Astrocyte (in vitro differentiated cells and primary cell): ENCODE results near the gene TRIP4. TPM values are rescaled to one million over a fixed set of nuclear protein-coding genes. Genes with fewer than 3 reads are reported as not detected.
"Not testable (repeated sequence)": the region's sequence is repeated elsewhere in the genome, so short reads cannot be mapped to it uniquely, and the experiment has no call there.

Experiments used
- DNase-seq: peaks from one replicate; pipeline ENCODE4 v3.0.0-alpha.2; 2010; ENCODE audit warnings: low read depth
- FAIRE-seq: peaks from 2 replicates; lab custom pipeline; 2011; peaks lifted over from hg19 to GRCh38; lab: Jason Lieb, UNC
- H2AFZ ChIP-seq: 2 replicates; pipeline ENCODE4 v1.6.0; 2012; ENCODE audit warnings: low read depth, low read length, inconsistent platforms
- H3K27ac ChIP-seq: 2 replicates; pipeline ENCODE4 v1.5.1; 2011; ENCODE audit warnings: low read depth, low read length, inconsistent platforms
- H3K27me3 ChIP-seq: 2 replicates; pipeline ENCODE4 v1.6.0; 2011; ENCODE audit warnings: low read length, inconsistent platforms; ENCODE audit not compliant: insufficient read depth
- H3K36me3 ChIP-seq: 2 replicates; pipeline ENCODE4 v1.5.1; 2011; ENCODE audit warnings: low read length, inconsistent platforms; ENCODE audit not compliant: insufficient read depth
- H3K4me1 ChIP-seq: 2 replicates; pipeline ENCODE4 v1.5.1; 2011; ENCODE audit warnings: low read length, inconsistent platforms; ENCODE audit not compliant: insufficient read depth
- H3K4me2 ChIP-seq: 2 replicates; pipeline ENCODE4 v1.6.0; 2012; ENCODE audit warnings: low read length, inconsistent platforms
- H3K4me3 ChIP-seq: 2 replicates; pipeline ENCODE4 v1.5.1; 2011; ENCODE audit warnings: low read depth, mild to moderate bottlenecking, low read length, inconsistent platforms; ENCODE audit not compliant: insufficient read depth
- H3K79me2 ChIP-seq: 2 replicates; pipeline ENCODE4 v1.6.0; 2012; ENCODE audit warnings: mild to moderate bottlenecking, low read length, inconsistent platforms; ENCODE audit not compliant: insufficient read depth
- H3K9ac ChIP-seq: 2 replicates; pipeline ENCODE4 v1.6.0; 2012; ENCODE audit warnings: mild to moderate bottlenecking, low read length, inconsistent platforms
- H3K9me3 ChIP-seq: 2 replicates; pipeline ENCODE4 v1.5.1; 2012; ENCODE audit warnings: low read depth, mild to moderate bottlenecking, low read length, inconsistent platforms; ENCODE audit not compliant: insufficient read depth
- H4K20me1 ChIP-seq: 2 replicates; pipeline ENCODE4 v1.6.0; 2012; ENCODE audit warnings: low read length, inconsistent platforms; ENCODE audit not compliant: insufficient read depth
- H3K27ac Mint-ChIP-seq: one replicate; pipeline ENCODE4 v1.8.0; 2021; ENCODE audit warnings: mild to moderate bottlenecking, mixed read lengths; ENCODE audit not compliant: unreplicated experiment
- H3K27me3 Mint-ChIP-seq: one replicate; pipeline ENCODE4 v1.8.0; 2021; ENCODE audit warnings: low read depth, mixed read lengths; ENCODE audit not compliant: unreplicated experiment
- H3K36me3 Mint-ChIP-seq: one replicate; pipeline ENCODE4 v1.8.0; 2021; ENCODE audit warnings: low read depth, mixed read lengths; ENCODE audit not compliant: unreplicated experiment
- H3K4me1 Mint-ChIP-seq: one replicate; pipeline ENCODE4 v1.8.0; 2021; ENCODE audit warnings: low read depth, mixed read lengths; ENCODE audit not compliant: unreplicated experiment
- H3K4me3 Mint-ChIP-seq: one replicate; pipeline ENCODE4 v1.8.0; 2021; ENCODE audit warnings: mild to moderate bottlenecking, moderate library complexity, mixed read lengths; ENCODE audit not compliant: unreplicated experiment
- H3K9me3 Mint-ChIP-seq: one replicate; pipeline ENCODE4 v1.8.0; 2021; ENCODE audit warnings: mild to moderate bottlenecking, mixed read lengths; ENCODE audit not compliant: unreplicated experiment
- EZH2 ChIP-seq: IDR thresholded peaks from 2 replicates; pipeline ENCODE4 v1.6.1; 2012; ENCODE audit warnings: mild to moderate bottlenecking, low read length, inconsistent platforms; ENCODE audit not compliant: insufficient read depth
- total RNA-seq: library from RNA; stranded (reverse); gene quantifications from 2 replicates; pipeline ENCODE4 v1.2.1, GENCODE V29; 2021
- TF ChIP-seq, protein P1 (sequence below): IDR thresholded peaks from 2 replicates; pipeline ENCODE4 v1.5.1; 2011; ENCODE audit warnings: low read depth, mild to moderate bottlenecking, inconsistent platforms, low read length, moderate library complexity; ENCODE audit not compliant: insufficient read depth

Gene TRIP4
- total RNA-seq, 1 donor from 2014 or later = 40.7 TPM

DNA sequence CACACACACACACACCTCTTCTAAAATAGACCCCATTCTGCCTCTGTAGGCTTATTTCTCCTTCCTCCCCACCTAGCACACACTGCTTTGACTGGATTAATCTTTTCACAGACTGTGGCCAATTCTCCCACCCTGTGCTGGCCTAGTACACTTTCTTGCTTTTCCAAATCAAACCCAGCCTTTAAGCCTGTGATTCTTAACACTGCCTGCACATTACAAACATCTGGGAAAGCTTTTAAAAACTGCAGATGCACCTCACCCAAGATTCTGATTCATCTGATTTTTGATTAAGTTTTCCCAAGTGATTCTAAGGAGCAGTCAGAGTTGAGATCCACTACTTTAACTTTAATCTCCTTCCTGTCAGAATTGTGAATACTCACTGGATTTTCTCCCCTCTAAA lies 44.4 kb upstream of the TRIP4 start:
- H2AFZ ChIP-seq = no peak overlapping the region
- Mint-ChIP-seq H3K27ac (no peak overlapping the region), H3K4me1 (peaks cover 25% of the 10 kb centered on the region), H3K36me3 (peaks cover 4% of the 10 kb centered on the region), H3K27me3 (no peaks in the 10 kb centered on the region), H3K9me3 (no peaks in the 10 kb centered on the region), H3K4me3 (no peak overlapping the region)
- DNase-seq (no peak), FAIRE-seq (no peak)
- peaks cover 80% of the 10 kb centered on the region for H4K20me1 ChIP-seq
- peak overlapping the region; percentile 13 for H3K9ac ChIP-seq
- H3K4me1 ChIP-seq = peaks cover 12% of the 10 kb centered on the region
- H3K4me2 ChIP-seq = peak overlapping the region; percentile 1
- no peaks in the 10 kb centered on the region for H3K27me3 ChIP-seq
- no peak overlapping the region for H3K27ac ChIP-seq
- TF ChIP-seq EZH2 = no peak
- TF ChIP-seq, protein P1, sequence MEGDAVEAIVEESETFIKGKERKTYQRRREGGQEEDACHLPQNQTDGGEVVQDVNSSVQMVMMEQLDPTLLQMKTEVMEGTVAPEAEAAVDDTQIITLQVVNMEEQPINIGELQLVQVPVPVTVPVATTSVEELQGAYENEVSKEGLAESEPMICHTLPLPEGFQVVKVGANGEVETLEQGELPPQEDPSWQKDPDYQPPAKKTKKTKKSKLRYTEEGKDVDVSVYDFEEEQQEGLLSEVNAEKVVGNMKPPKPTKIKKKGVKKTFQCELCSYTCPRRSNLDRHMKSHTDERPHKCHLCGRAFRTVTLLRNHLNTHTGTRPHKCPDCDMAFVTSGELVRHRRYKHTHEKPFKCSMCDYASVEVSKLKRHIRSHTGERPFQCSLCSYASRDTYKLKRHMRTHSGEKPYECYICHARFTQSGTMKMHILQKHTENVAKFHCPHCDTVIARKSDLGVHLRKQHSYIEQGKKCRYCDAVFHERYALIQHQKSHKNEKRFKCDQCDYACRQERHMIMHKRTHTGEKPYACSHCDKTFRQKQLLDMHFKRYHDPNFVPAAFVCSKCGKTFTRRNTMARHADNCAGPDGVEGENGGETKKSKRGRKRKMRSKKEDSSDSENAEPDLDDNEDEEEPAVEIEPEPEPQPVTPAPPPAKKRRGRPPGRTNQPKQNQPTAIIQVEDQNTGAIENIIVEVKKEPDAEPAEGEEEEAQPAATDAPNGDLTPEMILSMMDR = no peak
- H3K79me2 ChIP-seq = peaks cover 82% of the 10 kb centered on the region
- H3K9me3 ChIP-seq = no peaks in the 10 kb centered on the region
- H3K4me3 ChIP-seq = no peak overlapping the region
- peaks cover 7% of the 10 kb centered on the region for H3K36me3 ChIP-seq

DNA sequence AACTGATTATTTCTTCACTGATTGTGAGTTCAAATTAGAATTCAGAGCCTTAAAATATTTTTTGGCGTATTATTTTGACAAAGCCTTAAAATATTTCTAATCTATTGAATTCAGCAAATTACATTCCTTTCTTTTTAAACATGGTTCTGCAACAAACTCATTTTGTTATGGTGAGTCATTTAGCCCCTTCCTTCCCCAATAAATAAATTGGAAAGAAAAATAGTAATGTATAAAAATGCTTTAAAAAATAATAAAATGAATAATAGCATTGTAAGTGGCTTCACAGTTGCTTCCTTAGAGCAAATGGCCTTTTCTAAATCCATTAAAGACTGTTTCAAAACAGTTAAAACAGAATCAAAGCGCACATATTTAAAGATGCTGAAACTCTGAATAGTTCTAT lies 43.8 kb upstream of the TRIP4 start:
- DNase-seq (peak; percentile 20), FAIRE-seq (no peak)
- no peak overlapping the region for H3K9ac ChIP-seq
- Mint-ChIP-seq H3K4me1 (peaks cover 30% of the 10 kb centered on the region), H3K36me3 (peaks cover 4% of the 10 kb centered on the region), H3K4me3 (no peak overlapping the region), H3K27ac (no peak overlapping the region), H3K27me3 (no peaks in the 10 kb centered on the region), H3K9me3 (no peaks in the 10 kb centered on the region)
- H3K27me3 ChIP-seq = no peaks in the 10 kb centered on the region
- no peak overlapping the region for H3K4me3 ChIP-seq
- peak overlapping the region; percentile 7 for H3K4me2 ChIP-seq
- H3K36me3 ChIP-seq = peaks cover 7% of the 10 kb centered on the region
- TF ChIP-seq, protein P1 = no peak
- no peak for TF ChIP-seq EZH2
- peaks cover 84% of the 10 kb centered on the region for H3K79me2 ChIP-seq
- no peak overlapping the region for H3K27ac ChIP-seq
- peaks cover 18% of the 10 kb centered on the region for H3K4me1 ChIP-seq
- H3K9me3 ChIP-seq = no peaks in the 10 kb centered on the region
- H2AFZ ChIP-seq = no peak overlapping the region
- peaks cover 83% of the 10 kb centered on the region for H4K20me1 ChIP-seq

DNA sequence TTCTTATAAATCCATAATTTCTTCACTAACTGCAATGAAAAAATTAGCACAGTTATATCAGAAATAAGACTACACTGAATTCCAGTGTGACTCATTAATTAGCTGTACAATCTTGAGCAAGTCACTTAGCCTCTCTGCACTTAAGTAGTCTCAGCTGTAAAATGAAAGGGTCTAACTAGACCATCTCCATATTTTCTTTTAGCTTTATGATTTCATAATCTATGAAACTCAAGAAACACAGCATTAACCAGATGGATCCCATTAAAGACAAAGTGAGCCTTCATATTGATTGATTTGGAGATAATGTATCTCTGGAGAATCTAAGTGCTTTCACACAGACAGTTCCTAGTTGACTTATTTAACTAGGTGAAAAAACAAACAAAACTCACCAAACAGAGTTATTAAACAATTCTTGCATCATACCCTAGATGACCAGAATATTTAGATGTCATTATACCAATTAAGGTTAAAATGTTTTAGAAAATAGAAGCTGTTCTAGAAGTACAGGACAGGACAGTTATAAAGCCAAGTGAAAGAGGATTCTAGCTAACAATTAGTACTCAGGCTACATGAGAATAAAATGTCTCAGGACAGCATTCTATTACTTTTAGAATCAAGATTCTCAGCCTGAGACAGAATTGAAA lies 42.9 kb upstream of the TRIP4 start:
- FAIRE-seq = peak; percentile 83
- Mint-ChIP-seq H3K4me3 (no peak overlapping the region), H3K36me3 (peaks cover 2% of the 10 kb centered on the region), H3K9me3 (no peaks in the 10 kb centered on the region), H3K27me3 (no peaks in the 10 kb centered on the region), H3K4me1 (peaks cover 30% of the 10 kb centered on the region), H3K27ac (no peak overlapping the region)
- H3K4me1 ChIP-seq = peaks cover 18% of the 10 kb centered on the region
- H2AFZ ChIP-seq = no peak overlapping the region
- peak; percentile 51 for DNase-seq
- H3K4me2 ChIP-seq = peak overlapping the region; percentile 7
- no peak overlapping the region for H3K4me3 ChIP-seq
- peaks cover 86% of the 10 kb centered on the region for H3K79me2 ChIP-seq
- peaks cover 7% of the 10 kb centered on the region for H3K36me3 ChIP-seq
- H4K20me1 ChIP-seq = peaks cover 84% of the 10 kb centered on the region
- H3K9ac ChIP-seq = no peak overlapping the region
- no peaks in the 10 kb centered on the region for H3K9me3 ChIP-seq
- no peak overlapping the region for H3K27ac ChIP-seq
- no peak for TF ChIP-seq EZH2
- TF ChIP-seq, protein P1 = no peak
- H3K27me3 ChIP-seq = no peaks in the 10 kb centered on the region

DNA sequence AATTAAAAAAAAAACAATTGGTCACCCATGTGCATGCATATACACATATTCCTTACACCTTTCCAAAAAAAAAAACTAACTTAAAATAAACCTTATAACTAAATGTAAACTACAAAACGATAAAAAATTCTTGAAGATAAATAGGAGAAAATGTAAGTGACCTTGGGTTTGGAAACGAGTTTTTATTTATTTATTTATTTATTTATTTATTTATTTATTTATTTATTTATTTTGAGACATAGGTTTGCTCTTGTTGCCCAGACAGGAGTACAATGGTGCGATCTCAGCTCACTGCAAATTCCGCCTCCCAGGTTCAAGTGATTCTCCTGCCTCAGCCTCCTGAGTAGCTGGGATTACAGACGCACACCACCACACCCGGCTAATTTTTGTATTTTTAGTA lies 41.4 kb upstream of the TRIP4 start:
- not testable (repeated sequence) for H3K27ac ChIP-seq, H3K36me3 Mint-ChIP-seq, H3K27ac Mint-ChIP-seq, DNase-seq, FAIRE-seq, H3K27me3 Mint-ChIP-seq, H3K4me3 ChIP-seq, H3K36me3 ChIP-seq, H3K4me2 ChIP-seq, H3K9me3 Mint-ChIP-seq, H3K9ac ChIP-seq, H3K9me3 ChIP-seq, H3K4me3 Mint-ChIP-seq, H2AFZ ChIP-seq, H3K27me3 ChIP-seq
- Histone ChIP-seq H4K20me1 (peaks cover 79% of the 10 kb centered on the region), H3K79me2 (peaks cover 90% of the 10 kb centered on the region), H3K4me1 (peaks cover 18% of the 10 kb centered on the region)
- peaks cover 36% of the 10 kb centered on the region for H3K4me1 Mint-ChIP-seq
